NB4 (cell line): Measurements from ENCODE around the gene GINM1.

Experiments
- DNase-seq: peaks from one replicate; pipeline ENCODE4 v3.0.0; 2010; ENCODE audit warnings: low read depth
- H3K4me3 ChIP-seq: one replicate; pipeline ENCODE4 v1.5.1; 2011; ENCODE audit warnings: mild to moderate bottlenecking, low read depth, low read length, moderate library complexity
- CTCF ChIP-seq: IDR thresholded peaks from one replicate; pipeline ENCODE4 v1.5.1; 2012; ENCODE audit warnings: low read depth, low read length
- MAX ChIP-seq: IDR thresholded peaks from 2 replicates; pipeline ENCODE4 v1.6.1; 2011; ENCODE audit warnings: low read depth, low read length
- MYC ChIP-seq: IDR thresholded peaks from 2 replicates; pipeline ENCODE4 v1.6.1; 2011; ENCODE audit warnings: low read depth, low read length
- POLR2A ChIP-seq: IDR thresholded peaks from 2 replicates; pipeline ENCODE4 v1.6.1; 2011; ENCODE audit warnings: mild to moderate bottlenecking; ENCODE audit not compliant: insufficient read length; ENCODE audit errors: extremely low read depth

Gene GINM1

GRCh38 chr6:149565527-149566409 lies at the start of gene GINM1:
Gene GINM1 (plus strand): TSS chr6:149566375. CDS start chr6:149566415, 40 bp downstream.
- DNase-seq, result peak; percentile 95
- H3K4me3 ChIP-seq, result peak within 1 kb of the TSS; percentile 85
- peak; percentile 87 for TF ChIP-seq CTCF
- TF ChIP-seq MYC, result peak; percentile 82
- TF ChIP-seq POLR2A, result no peak
- TF ChIP-seq MAX, result peak; percentile 56; the same call in 1 of the 2 replicates

- no peak overlapping the region for H3K4me3 ChIP-seq
- no peak for TF ChIP-seq CTCF
- no peak for TF ChIP-seq MYC
- no peak for TF ChIP-seq MAX
- TF ChIP-seq POLR2A, result no peak
- DNase-seq, result no peak
Observed at GRCh38 chr6:149529650-149530049, 36.5 kb upstream of the GINM1 start.

GRCh38 chr6:149534742-149535141 lies 31.4 kb upstream of the GINM1 start:
- H3K4me3 ChIP-seq, result no peak overlapping the region

GRCh38 chr6:149541139-149541538 lies 25.0 kb upstream of the GINM1 start:
- TF ChIP-seq MAX, result no peak
- TF ChIP-seq CTCF, result no peak
- no peak for TF ChIP-seq POLR2A
- TF ChIP-seq MYC, result no peak
- H3K4me3 ChIP-seq, result no peak overlapping the region
- DNase-seq, result no peak

More at GRCh38 chr6:149534742-149535141, 31.4 kb upstream of the GINM1 start:
- no peak for TF ChIP-seq CTCF
- TF ChIP-seq MAX, result no peak
- TF ChIP-seq MYC, result no peak
- no peak for TF ChIP-seq POLR2A
- no peak for DNase-seq

GRCh38 chr6:149544646-149545257 lies 21.4 kb upstream of the GINM1 start:
- TF ChIP-seq CTCF (no peak), MYC (no peak), POLR2A (no peak), MAX (no peak)
- DNase-seq, result no peak
- H3K4me3 ChIP-seq, result peak overlapping the region; percentile 79
